ENCODE data around the gene HELQ. TPM values are rescaled to one million over a fixed set of nuclear protein-coding genes. Genes with fewer than 3 reads are reported as not detected.
A peak's percentile ranks its signal among the peaks of the same experiment; 100 is the strongest.

HELQ gene
- total and polyA plus RNA-seq, 2 of the 13 experiments (the other 11 are each of a cell fraction or from before 2014, with no cell fraction given): 6.6 to 10.8 TPM

DNA sequence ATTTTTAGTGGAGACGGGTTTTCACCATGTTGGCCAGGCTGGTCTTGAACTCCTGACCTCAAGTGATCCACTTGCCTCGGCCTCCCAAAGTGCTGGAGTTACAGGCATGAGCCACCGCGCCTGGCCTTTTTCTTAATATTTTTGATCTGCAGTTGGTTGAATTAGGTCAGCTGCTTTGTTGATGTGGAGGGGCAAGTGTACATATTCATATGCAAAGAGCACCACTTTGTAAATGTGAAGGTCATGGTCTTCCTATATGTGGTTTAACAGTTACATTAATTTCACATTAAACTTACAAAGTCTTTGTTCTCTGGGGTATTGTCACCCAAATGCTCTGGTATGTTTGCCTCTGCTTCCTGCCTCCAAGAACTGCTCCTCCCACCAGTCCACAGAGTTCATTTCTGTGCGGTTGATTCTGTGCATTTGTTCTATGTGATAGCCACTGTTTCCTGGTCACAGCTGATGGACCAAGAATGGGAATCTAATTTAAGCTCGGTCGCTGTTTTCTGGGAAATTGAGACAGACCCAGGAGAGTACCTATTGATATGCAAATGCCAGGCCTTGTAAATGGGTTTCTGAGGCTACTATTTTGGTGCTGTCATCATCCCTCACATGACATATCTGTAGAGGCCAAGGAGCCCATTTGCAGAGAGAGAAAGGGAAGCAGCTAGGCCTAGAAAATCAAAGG lies 94.1 kb downstream of the HELQ start (continued):
- peak; percentile 96 for TF ChIP-seq ARID5B (CRISPR knock-in tag; IDR thresholded peaks at IDR 0.05)
- TF ChIP-seq KMT2A (CRISPR knock-in tag; IDR thresholded peaks at IDR 0.05): no peak
- TF ChIP-seq HHEX (CRISPR knock-in tag; IDR thresholded peaks at IDR 0.05): no peak
- TF ChIP-seq ATRX (CRISPR knock-in tag; IDR thresholded peaks at IDR 0.05; ENCODE audit: borderline replicate concordance): no peak
- TF ChIP-seq YEATS2 (CRISPR knock-in tag; IDR thresholded peaks at IDR 0.05; ENCODE audit: borderline replicate concordance): no peak
- TF ChIP-seq, protein P1, sequence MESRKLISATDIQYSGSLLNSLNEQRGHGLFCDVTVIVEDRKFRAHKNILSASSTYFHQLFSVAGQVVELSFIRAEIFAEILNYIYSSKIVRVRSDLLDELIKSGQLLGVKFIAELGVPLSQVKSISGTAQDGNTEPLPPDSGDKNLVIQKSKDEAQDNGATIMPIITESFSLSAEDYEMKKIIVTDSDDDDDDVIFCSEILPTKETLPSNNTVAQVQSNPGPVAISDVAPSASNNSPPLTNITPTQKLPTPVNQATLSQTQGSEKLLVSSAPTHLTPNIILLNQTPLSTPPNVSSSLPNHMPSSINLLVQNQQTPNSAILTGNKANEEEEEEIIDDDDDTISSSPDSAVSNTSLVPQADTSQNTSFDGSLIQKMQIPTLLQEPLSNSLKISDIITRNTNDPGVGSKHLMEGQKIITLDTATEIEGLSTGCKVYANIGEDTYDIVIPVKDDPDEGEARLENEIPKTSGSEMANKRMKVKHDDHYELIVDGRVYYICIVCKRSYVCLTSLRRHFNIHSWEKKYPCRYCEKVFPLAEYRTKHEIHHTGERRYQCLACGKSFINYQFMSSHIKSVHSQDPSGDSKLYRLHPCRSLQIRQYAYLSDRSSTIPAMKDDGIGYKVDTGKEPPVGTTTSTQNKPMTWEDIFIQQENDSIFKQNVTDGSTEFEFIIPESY (CRISPR knock-in tag; IDR thresholded peaks at IDR 0.05): no peak
- TF ChIP-seq, protein P2, sequence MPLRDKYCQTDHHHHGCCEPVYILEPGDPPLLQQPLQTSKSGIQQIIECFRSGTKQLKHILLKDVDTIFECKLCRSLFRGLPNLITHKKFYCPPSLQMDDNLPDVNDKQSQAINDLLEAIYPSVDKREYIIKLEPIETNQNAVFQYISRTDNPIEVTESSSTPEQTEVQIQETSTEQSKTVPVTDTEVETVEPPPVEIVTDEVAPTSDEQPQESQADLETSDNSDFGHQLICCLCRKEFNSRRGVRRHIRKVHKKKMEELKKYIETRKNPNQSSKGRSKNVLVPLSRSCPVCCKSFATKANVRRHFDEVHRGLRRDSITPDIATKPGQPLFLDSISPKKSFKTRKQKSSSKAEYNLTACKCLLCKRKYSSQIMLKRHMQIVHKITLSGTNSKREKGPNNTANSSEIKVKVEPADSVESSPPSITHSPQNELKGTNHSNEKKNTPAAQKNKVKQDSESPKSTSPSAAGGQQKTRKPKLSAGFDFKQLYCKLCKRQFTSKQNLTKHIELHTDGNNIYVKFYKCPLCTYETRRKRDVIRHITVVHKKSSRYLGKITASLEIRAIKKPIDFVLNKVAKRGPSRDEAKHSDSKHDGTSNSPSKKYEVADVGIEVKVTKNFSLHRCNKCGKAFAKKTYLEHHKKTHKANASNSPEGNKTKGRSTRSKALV (CRISPR knock-in tag; IDR thresholded peaks at IDR 0.05): no peak
- TF ChIP-seq MAF1 (CRISPR knock-in tag; IDR thresholded peaks at IDR 0.05; ENCODE audit: borderline replicate concordance): no peak
- TF ChIP-seq HES4 (CRISPR knock-in tag; IDR thresholded peaks at IDR 0.05; ENCODE audit: borderline replicate concordance): no peak
- TF ChIP-seq PITX1 (CRISPR knock-in tag; IDR thresholded peaks at IDR 0.05): peak; percentile 58
- TF ChIP-seq KDM3A (CRISPR knock-in tag; IDR thresholded peaks at IDR 0.05; ENCODE audit: low read depth): no peak
- TF ChIP-seq, protein P3, sequence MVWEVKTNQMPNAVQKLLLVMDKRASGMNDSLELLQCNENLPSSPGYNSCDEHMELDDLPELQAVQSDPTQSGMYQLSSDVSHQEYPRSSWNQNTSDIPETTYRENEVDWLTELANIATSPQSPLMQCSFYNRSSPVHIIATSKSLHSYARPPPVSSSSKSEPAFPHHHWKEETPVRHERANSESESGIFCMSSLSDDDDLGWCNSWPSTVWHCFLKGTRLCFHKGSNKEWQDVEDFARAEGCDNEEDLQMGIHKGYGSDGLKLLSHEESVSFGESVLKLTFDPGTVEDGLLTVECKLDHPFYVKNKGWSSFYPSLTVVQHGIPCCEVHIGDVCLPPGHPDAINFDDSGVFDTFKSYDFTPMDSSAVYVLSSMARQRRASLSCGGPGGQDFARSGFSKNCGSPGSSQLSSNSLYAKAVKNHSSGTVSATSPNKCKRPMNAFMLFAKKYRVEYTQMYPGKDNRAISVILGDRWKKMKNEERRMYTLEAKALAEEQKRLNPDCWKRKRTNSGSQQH (CRISPR knock-in tag; IDR thresholded peaks at IDR 0.05; ENCODE audit: low read depth): no peak
- peak; percentile 25; the same call in 1 of the 2 replicates for TF ChIP-seq NFKBIZ (CRISPR knock-in tag; IDR thresholded peaks at IDR 0.05)
- no peak for TF ChIP-seq ZSCAN25 (CRISPR knock-in tag; IDR thresholded peaks at IDR 0.05)
- no peak for TF ChIP-seq SCMH1 (CRISPR knock-in tag; IDR thresholded peaks at IDR 0.05; ENCODE audit: borderline replicate concordance)
- TF ChIP-seq FOXA1 (IDR thresholded peaks at IDR 0.05): no peak
- peak; percentile 19; the same call in 1 of the 2 replicates for TF ChIP-seq FOXA1 (CRISPR knock-in tag; IDR thresholded peaks at IDR 0.05)
- no peak for TF ChIP-seq ZNF761 (CRISPR knock-in tag; conservative IDR thresholded peaks at IDR 0.05)
- TF ChIP-seq, protein P4, sequence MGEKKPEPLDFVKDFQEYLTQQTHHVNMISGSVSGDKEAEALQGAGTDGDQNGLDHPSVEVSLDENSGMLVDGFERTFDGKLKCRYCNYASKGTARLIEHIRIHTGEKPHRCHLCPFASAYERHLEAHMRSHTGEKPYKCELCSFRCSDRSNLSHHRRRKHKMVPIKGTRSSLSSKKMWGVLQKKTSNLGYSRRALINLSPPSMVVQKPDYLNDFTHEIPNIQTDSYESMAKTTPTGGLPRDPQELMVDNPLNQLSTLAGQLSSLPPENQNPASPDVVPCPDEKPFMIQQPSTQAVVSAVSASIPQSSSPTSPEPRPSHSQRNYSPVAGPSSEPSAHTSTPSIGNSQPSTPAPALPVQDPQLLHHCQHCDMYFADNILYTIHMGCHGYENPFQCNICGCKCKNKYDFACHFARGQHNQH (CRISPR knock-in tag; IDR thresholded peaks at IDR 0.05): no peak; the same call in 1 of the 2 replicates
